ENCODE results near the gene GPR84.

DNA sequence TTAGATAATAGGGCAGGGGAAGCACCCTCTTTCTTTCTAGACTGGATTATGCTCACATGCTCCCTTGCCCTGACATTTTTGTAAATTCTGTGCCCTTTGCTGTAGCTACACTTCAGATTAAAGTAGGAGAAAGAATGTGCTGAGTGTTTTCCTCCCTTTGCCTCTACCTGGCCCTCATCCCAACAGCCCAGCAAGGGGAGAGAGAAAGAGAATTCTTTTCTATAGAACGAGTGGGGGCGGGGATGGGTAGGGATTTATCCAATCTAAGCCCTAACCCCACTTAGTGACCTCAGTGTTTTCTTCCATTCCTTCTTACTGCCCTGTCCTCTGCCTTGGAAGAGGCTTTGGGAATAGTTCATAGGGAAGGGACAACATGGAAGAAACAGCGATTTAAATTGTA, 13.5 kb downstream of the GPR84 start:
- TF ChIP-seq CTCF (IDR thresholded peaks at IDR 0.05) (no peak), POLR2A (IDR thresholded peaks at IDR 0.05) (no peak)

Measured in thyroid gland (tissue), 4 donors.